ENCODE data around the gene MCU. TPM values are rescaled to one million over a fixed set of nuclear protein-coding genes. Genes with fewer than 3 reads are reported as not detected.
"Not testable (repeated sequence)": the region's sequence is repeated elsewhere in the genome, so short reads cannot be mapped to it uniquely, and the experiment has no call there.

Gene MCU
- total RNA-seq, 1 donor from 2014 or later: 22.0 TPM

DNA sequence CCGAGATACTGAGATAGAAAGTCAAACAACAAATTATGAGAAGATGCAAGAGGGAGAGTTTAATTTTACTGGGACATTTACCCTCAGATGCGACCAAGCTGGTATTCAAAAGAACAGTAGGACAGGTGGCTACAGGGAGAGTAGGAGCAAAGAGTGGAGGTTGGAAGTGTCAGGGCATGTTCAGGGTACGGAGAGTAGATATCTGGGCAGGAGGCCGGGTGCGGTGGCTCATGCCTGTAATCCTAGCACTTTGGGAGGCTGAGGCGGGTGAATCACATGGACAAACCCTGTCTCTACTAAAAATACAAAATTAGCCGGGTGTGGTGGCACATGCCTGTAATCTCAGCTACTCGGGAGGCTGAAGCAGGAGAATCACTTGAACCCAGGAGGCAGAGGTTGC lies 5.5 kb upstream of the MCU start:
- DNase-seq (ENCODE audit: low read depth in 2 of 2): not testable (repeated sequence)

GRCh38 chr10:72687035-72687434 lies 4.9 kb upstream of the MCU start:
- no peak for DNase-seq (ENCODE audit: low read depth in 2 of 2)

DNA sequence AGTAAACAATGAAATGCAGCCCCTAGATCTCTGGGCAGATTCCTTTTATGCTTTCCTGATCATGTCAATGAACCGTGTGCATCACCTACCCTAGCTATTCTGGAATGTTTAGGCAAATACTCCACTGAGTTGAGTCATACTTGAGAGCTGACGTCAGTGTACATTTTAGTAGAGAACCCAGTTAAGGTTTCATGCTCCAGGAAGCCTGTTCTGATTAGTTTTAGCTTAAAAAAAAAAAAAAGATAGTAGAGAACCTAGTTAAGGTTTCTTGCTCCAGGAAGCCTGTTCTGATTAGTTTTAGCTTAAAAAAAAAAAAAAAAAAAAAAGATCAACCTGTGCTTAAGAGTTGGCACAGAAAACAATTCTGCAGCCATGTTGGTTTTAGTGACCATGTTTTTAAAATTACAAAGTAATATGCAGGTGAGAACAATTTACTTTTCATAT lies 3.7 kb upstream of the MCU start:
- peak; percentile 67 to 76 for DNase-seq (ENCODE audit: low read depth in 2 of 2)

DNA sequence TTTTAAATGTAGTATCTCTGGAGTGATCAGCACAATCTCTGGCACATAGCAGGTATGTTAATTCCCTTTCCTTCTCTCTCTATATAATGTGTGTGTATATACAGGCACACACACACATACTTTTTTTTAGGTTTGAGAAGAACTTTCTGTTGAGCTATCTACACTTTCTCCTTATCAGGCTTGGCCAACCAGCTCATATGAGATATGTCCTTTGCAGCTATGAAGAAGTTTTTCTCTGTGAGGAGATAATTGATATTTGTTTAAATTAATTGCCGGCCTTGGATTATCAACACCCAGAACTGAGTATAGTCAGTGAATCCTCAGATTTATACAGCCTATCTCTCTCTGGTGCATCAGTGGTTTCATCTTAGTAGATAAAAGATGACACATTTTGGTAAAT lies 2.3 kb upstream of the MCU start:
- no peak for DNase-seq (ENCODE audit: low read depth in 2 of 2)

DNA sequence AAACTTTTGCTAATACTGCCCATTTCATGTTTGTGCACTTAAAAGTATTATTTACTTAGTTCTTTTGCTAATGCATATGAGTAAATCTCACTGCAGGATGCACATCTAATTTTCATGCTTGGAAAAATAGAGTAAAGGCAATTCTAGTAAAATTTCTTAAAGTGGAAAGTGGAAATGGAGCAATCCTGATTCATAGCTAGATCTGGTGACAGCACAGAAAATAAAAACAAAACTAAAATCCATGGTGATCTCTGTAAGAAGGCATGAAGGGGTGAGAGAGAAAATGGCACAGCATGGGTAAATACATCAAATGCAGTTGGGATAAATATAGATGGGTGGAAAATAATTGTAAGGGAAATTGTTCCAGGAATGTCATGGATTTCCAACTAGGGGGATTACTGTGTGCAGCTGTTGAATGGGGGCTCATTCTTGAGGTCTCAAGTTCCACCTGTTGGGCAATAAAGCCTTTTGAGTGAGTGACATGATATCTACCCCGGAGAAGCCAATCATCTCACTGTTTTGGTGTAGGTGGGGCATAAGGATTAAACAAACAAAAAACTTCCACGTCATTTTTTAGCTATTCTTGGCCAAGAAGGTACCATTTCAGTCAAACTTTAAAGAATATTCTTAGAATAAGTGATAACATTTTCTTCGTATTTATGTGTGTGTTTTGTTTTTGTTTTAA lies 1.7 kb upstream of the MCU start:
- DNase-seq (ENCODE audit: low read depth in 2 of 2): no peak

- DNase-seq (ENCODE audit: low read depth in 2 of 2): no peak
Observed at GRCh38 chr10:72691470-72691862, 477 bp upstream of the MCU start.

- no peak for DNase-seq (ENCODE audit: low read depth in 2 of 2)
Observed at GRCh38 chr10:72692744-72692993, 726 bp downstream of the MCU start.

- peak; percentile 20 to 47 for DNase-seq (ENCODE audit: low read depth in 2 of 2)
Observed at GRCh38 chr10:72692994-72693781, 1.2 kb downstream of the MCU start.

- DNase-seq (ENCODE audit: low read depth in 2 of 2): peak; percentile 70 to 77
Observed at GRCh38 chr10:72694476-72695369, 2.8 kb downstream of the MCU start.

- DNase-seq (ENCODE audit: low read depth in 2 of 2): no peak
Observed at GRCh38 chr10:72695496-72695895, 3.6 kb downstream of the MCU start.

GRCh38 chr10:72697716-72698115 lies 5.8 kb downstream of the MCU start:
- no peak for DNase-seq (ENCODE audit: low read depth in 2 of 2)

DNA sequence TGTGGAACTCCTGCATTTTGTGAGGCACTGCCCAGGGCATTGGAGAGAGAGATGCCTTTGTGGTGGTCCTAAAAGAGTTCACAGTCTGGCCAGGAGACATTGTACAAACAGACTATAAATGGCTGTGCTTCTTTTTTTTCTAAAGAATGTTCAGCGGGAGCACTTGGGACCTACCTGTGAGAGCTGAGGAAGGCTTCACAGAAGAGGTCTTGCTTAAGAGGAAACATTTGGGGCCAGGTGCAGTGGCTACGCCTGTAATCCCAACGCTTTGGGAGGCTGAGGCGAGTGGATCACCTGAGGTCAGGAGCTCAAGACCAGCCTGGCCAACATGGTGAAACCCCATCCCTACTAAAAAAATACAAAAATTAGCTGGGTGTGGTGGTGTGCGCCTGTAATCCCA lies 10.5 kb downstream of the MCU start:
- DNase-seq (ENCODE audit: low read depth in 2 of 2): not testable (repeated sequence)

GRCh38 chr10:72702868-72703581 lies 11.1 kb downstream of the MCU start:
- peak; percentile 31 to 74 for DNase-seq (ENCODE audit: low read depth in 2 of 2)

GRCh38 chr10:72704117-72704516 lies 12.2 kb downstream of the MCU start:
- no peak for DNase-seq (ENCODE audit: low read depth in 2 of 2)

GRCh38 chr10:72709041-72709440 lies 17.1 kb downstream of the MCU start:
- DNase-seq (ENCODE audit: low read depth in 2 of 2): peak; percentile 79 to 95

- peak; percentile 37 to 68 for DNase-seq (ENCODE audit: low read depth in 2 of 2)
Observed at GRCh38 chr10:72712136-72712535, 20.2 kb downstream of the MCU start.

GRCh38 chr10:72719941-72720592 lies 28.1 kb downstream of the MCU start:
- DNase-seq (ENCODE audit: low read depth in 2 of 2): peak in 1 of 2 donors; percentile 3

- peak in 1 of 2 donors; percentile 55 for DNase-seq (ENCODE audit: low read depth in 2 of 2)
Observed at GRCh38 chr10:72720814-72721660, 29.1 kb downstream of the MCU start.

DNA sequence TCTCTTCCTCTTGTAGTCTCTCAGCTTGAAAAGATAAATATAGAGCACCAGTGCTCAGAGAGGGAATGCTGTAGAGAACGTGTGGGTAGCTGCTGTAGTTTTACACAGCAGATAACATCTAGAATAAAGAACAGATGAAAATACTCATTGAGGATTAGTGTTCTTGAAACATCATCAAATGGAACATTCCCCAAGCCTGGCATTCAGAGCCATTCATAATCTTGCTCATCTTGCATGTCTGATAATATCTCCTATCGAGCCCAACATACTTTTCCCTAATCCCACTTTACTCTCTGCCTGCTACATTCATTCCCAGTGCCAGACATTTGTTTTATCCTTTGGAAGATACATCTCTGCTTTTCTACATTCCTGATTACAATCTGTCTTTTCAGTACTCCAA lies 35.2 kb downstream of the MCU start:
- no peak for DNase-seq (ENCODE audit: low read depth in 2 of 2)

- DNase-seq (ENCODE audit: low read depth in 2 of 2): no peak
Observed at GRCh38 chr10:72728462-72728861, 36.5 kb downstream of the MCU start.

All from lung microvascular endothelial cell (primary cell).